ENCODE data around the gene PEX26.
"Not testable (repeated sequence)": the region's sequence is repeated elsewhere in the genome, so short reads cannot be mapped to it uniquely, and the experiment has no call there.

The PEX26 gene

GRCh38 chr22:18096823-18097222, 19.0 kb downstream of the PEX26 start:
- DNase-seq (ENCODE audit: low spot score) = no peak

DNA sequence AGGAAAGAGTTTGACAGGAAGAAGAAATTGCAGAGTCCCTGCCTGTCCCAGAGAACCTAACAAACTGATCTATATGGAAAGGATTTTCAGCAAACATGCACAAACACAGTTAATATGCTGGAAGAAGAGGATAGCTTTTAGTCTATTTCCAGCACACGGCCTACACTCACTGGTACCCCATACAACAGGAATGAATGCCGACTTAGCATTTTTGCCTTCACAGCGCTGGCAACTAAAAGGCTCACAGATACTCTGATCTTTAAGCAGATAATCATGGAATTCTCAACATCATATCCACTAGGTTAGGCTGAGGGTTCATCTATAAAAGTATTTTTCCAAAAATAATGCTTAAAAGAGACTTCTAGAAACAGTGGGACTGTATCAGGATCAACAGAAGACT, 23.0 kb downstream of the PEX26 start:
- DNase-seq (ENCODE audit: low spot score) = no peak

DNA sequence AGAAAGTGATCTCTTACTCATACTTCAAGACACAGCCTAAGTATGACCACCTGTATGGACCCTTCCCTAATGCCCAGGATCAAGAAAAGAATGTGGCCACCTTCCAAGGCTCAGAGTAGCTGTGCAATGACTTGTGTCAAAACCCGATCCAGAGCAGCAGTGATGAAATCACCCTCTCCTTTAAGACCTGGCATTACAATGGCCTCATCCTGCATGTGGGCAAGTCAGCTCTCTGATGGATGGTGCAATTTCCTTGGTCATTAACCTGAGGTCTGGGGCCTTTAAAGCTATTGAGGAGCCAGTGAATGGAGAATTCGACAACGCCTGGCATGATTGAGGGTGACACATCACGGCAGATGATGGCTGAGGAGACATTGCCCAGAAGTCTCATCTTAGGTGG, 23.7 kb downstream of the PEX26 start:
- no peak for DNase-seq (ENCODE audit: low spot score)

- DNase-seq (ENCODE audit: low spot score) = no peak
These were observed 25.9 kb downstream of the PEX26 start for GRCh38 chr22:18103527-18104269.

DNA sequence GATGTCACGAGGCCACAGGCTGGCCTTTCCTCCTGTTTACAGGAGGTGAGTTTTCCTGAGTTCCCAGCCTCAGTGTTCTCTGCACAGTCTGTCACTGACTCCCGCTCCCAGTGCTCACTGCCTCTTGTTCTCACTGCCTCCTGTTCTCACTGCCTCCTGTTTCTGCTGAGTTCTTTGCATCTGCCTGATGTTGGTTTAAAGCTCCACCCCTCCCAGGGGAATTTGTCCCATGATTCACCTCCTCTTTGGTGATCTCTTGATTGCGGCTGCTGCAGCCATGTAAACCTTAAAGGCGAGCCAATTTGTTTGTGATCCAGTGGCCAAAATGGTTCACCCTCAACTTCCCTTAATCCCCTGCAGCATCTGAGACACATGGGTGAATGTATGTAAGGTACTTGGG, 26.8 kb downstream of the PEX26 start:
- DNase-seq (ENCODE audit: low spot score) = no peak

- not testable (repeated sequence) for DNase-seq (ENCODE audit: low spot score)
These were observed 28.2 kb downstream of the PEX26 start for GRCh38 chr22:18105981-18106380.

- DNase-seq (ENCODE audit: low spot score) = not testable (repeated sequence)
These were observed 29.0 kb downstream of the PEX26 start for GRCh38 chr22:18106550-18107341.

- no peak for DNase-seq (ENCODE audit: low spot score)
These were observed 30.4 kb downstream of the PEX26 start for GRCh38 chr22:18108187-18108586.

DNA sequence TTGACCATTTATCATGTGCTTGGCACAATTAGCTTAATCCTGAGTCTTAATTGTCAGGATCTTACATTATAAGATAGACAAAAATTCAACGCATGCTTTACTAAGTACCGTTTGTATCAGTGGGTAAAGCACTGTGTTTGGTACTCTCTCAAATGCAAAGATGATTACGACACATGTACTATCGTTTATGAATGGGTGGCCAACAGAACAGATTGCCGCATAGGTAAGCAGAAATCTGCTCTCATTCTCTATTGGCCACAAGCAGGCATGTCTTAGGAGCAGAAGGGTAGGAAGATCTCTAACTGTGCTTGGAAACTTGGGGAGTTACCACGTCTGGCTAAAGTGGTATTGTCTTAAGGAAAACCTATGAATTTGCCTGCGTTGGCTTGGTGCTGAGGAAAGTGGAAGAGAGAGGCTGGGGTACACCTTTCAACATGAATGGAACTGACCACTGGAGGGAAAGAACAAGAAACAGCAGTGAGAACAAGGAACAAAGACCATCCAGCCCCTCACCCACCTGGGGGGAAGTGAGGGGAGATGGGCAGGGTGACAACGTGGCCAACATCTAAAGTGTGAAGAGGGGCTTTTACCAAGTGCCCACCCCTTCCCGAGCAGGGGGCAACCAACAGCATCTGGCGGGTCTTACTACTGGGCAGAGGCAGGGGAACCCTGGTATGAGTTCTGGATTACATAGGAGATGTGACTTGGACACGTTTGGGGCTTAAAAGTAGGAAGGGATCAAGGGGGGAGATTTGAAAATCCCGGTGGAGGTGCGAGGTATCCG, 31.8 kb downstream of the PEX26 start:
- DNase-seq (ENCODE audit: low spot score) = no peak

DNA sequence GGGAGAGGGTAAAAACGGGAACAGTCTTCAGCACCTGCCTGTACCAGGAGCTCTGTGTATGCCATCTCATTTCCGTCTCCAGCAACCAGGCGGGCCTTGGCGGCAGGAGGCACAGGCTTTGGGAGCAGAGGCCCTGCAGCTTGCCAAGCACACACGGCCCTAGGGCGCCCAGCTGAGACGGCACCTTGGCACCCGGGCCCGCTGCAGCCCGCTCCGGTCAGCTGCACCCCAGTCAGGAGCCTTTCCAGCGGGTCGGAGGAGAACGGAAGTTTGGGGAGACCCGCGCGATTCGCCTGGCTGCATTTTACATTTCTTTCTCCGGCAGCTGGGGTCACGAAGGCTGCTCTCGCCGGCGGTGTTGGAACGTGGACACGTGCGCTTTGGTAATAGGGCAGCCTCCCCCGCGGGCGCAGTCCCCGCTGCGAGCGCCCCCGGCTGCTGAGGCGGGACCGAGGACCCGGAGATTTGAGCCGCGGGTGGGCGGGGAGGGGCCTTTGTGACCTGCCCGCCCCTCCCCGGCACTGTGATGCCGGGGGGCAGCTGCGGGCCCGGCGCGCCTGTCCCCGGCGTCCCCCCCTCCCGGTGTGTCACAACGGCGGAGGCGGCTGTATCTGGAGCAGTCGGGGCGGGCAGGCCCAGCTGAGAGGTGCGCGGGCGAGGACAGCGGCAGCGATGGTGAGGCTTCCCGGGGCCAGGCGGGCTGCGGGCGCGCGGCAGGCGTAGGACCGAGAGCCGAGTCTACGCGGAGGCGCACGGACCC, 32.6 kb downstream of the PEX26 start, which contains the start of gene TUBA8:
TUBA8 (plus strand) TSS at position 616 of the 760 bp plus-strand sequence; CDS start at position 673, 57 bp downstream.
- DNase-seq (ENCODE audit: low spot score) = peak; percentile 63

GRCh38 chr22:18110954-18111758, 33.4 kb downstream of the PEX26 start:
- no peak for DNase-seq (ENCODE audit: low spot score)

GRCh38 chr22:18111759-18112330, 34.1 kb downstream of the PEX26 start:
- no peak for DNase-seq (ENCODE audit: low spot score)

DNA sequence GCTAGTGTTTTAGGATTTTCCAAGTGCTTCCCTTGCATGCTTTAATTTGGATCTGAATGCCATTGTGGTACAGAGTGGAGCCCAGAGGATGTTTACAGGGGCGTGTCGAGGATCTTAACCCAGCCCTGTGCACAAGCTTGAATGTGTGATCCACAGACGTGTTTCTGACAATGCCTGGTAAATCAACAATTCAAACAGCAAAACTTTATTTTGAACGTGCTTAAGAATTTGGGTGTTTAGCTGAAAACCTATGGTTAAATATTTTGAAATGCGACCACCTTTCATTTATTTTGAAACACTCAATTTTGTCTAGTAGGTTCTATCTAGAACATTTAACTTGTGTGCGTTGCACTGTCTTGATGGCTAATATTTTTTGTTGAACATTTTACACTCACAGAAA, 34.6 kb downstream of the PEX26 start:
- no peak for DNase-seq (ENCODE audit: low spot score)

DNA sequence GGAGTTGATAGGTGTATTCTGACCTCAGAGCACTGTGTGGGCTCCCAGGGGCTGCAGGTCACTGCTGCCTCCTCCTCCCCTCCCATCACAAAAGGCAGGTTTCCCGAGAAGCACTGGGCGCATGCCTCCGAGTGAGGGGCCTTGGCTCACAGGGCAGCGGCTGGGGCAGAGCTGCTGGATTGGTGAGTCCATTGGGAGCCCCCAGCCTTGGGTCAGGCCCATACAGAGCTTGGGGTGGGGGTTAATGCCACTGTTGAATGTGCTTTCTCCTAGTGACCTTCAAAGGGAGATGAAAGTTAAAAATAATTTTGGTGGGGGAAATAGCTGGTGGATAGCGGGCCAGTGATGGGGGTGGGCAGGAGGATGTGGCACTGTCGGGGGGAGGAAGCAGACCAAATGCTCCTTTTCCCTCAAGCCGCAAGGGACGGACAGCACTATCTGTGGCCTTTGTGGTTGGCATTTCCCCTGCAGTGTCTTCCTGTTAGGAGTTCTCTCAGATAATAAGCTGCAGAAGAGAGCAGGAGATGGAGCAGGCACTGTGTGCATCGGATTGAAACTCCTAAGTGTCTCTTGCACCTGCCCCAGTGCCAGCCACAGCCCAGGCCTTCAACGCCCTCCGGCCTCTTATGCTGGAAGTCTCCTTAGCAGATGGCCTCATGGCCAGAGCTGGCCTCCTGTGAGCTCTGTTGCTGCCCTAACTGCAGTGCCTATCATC, 36.0 kb downstream of the PEX26 start:
- DNase-seq (ENCODE audit: low spot score) = no peak

DNA sequence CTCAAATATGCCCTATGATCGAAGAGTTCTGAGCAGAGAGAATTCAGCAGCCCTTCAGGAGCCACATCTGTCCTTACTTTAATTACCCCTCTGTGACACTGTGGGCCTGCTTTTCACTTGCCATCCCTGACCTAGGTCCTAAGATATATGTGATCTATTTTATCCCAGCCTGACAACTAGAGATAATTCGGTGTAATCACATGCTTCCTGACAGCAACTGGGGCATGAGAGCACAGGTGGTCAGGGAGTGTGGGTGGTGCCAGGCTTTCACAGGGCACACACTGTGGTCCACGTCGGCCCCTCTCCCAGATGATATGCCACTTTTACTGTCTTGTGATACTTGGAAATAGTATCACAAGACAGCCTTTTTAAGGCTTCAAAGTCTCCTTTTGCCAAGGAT, 36.7 kb downstream of the PEX26 start:
- no peak for DNase-seq (ENCODE audit: low spot score)

GRCh38 chr22:18114976-18115652, 37.3 kb downstream of the PEX26 start:
- DNase-seq (ENCODE audit: low spot score) = no peak

DNA sequence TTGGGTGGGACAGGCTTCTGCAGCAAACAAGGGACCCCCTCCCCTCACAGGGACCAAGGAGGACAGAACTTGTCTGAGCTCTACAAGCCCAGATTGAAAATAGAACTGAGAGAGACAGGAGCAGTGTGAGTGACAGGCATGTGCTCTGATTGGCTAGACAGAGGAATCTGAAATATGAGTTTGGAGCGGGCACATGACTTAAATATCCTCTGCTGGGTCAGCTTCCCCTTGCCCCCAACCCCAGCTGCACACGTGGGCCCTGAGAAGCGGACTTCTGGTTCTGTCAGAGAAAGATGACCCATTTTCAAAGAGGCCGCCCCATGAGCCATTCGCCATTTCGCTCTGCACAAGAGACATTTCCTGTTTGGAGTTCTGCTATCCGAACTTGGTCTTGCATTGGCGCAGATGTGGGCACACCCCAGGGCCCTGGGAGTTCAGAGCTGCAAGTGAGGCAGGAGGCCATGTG, 38.1 kb downstream of the PEX26 start:
- no peak for DNase-seq (ENCODE audit: low spot score)

DNA sequence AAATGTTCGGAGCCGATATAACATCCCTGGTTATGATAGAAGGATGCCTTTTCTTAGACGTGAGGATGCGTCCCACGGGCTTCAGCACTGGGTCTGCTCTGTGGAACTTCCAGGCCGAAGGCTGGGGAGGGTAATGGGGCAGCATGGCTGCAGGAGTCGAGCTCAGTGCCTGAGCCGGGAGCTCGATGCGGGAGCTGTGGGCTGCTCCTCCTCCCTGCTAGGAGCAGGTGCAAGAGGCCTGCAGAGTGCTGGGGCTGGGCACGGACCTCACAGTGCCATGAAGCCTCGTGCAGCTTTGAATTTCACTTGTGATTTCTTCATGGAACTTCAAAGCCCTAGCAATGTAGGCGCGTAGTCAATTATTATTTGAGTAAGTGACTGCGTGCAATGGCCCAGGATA, 38.8 kb downstream of the PEX26 start:
- DNase-seq (ENCODE audit: low spot score) = no peak

GRCh38 chr22:18118345-18118915, 40.6 kb downstream of the PEX26 start:
- no peak for DNase-seq (ENCODE audit: low spot score)
